Activated CD4-positive, alpha-beta T cell treated with anti-CD3 and anti-CD28 coated beads, Interleukin-2, amount 50 U/mL, for 4 hours (primary cell): ENCODE data around the gene METTL1.
A peak's percentile ranks its signal among the peaks of the same experiment; 100 is the strongest.
"Not testable (repeated sequence)": the region's sequence is repeated elsewhere in the genome, so short reads cannot be mapped to it uniquely, and the experiment has no call there.

ENCODE experiments used
- DNase-seq, 2 experiments: peaks; one replicate each; pipeline ENCODE4 v3.0.0-alpha.2; 2020

Gene METTL1

DNA sequence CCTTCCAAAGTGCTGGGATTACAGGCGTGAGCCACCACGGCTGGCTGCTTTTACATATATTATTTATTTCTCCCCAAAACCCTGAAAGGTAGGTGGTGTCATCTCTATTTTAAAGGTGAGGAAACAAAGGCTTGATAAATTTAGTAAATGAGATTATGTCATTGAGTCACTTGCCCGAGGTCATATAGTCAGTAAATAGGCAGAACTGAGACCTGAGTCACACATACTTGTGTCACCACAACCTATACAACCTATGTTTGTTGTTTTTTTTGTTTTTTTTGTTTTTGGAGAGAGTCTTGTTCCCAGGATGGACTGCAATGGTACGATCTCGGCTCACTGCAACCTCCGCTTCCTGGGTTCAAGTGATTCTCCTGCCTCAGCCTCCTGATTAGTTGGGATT lies 23.4 kb upstream of the METTL1 start:
- no peak for DNase-seq

DNA sequence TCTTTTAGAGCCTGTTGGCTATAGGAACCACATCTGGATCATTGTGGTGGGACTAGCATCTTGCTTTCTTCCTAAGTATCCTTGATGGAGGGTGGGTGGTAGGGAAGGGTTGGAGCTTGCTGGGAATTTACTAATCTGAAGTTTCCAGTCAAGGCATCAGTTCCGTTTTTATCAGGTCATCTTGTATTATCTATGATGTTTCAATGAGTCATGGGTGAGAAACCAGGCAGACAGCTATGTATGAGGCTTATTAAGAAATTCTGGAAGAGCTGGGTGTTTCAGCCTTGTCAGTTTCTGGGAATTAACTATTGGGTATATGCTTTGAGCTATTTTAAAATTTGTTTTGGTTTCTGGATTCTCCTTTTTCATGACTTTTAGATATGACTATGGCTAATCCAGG lies 22.0 kb upstream of the METTL1 start:
- DNase-seq = no peak

DNA sequence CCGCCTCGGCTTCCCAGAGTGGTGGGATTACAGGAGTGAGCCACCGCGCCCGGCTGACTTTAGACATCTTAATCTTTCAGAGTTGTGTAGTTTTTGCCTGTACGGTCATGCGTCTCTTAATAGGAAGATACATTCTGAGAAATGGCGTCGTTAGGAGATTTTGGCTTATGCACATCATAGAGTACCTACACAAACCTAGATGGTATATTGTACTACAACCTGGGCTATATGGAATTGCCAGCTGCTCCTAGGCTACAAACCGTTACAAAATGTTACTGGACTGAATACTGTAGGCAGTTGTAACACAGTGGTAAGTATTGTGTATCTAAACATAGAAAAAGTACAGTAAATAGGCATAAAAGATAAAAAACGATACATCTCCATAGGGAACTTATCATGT lies 12.0 kb upstream of the METTL1 start:
- no peak for DNase-seq

DNA sequence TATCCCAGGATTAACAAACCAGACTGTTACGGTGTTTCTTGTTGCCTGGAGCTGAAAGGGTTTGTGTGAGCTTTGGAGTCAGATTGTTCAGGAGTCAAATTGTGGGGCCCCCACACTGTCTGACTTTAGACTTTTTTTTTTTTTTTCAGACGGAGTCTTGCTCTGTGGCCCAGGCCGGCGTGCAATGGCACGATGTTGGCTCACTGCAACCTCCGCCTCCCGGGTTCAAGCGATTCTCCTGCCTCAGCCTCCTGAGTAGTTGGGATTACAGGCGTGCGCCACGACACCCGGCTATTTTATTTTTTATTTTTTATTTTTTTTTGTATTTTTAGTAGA lies 11.5 kb upstream of the METTL1 start:
- no peak for DNase-seq

DNA sequence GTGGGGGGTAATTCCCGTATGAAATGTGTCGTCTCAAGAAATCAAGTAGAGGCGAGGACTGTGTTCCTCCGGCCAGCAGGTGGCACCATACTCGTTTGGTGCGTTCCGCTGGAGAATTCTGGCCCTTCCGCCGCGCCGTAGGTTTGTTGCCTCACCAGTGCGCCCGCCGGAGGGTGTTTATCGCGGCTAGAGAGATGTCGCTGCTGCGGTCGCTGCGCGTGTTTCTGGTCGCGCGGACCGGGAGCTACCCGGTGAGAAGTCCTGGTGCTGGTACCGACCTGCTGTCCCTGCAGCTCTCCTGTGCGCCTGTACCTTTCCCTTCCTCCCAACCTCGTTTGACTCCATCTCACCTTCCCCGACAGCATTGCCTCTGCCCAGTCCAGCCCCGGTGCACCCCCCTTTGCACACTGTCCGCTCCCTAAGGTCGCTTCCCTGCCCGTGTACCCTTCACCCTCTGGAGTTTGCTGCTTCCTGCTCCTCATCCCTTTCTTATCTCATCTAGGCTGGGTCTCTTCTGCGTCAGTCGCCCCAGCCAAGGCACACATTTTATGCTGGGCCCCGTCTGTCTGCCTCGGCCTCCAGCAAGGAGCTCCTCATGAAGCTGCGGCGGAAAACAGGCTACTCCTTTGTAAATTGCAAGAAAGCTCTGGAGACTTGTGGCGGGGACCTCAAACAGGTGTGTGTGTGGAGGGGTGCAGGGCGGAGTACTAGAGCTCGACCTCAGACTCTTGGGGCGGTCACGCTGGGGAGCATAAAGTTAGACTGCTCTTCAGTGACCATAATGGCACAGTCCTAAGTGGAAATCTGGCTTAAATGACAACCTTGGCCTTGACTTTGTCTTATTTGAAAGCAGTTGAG lies 10.9 kb upstream of the METTL1 start, which contains the start of gene TSFM:
TSS of gene TSFM (plus strand) at position 180 of the 858 bp plus-strand sequence. CDS start at position 195, 15 bp downstream.
- DNase-seq = peak; percentile 97 to 98

DNA sequence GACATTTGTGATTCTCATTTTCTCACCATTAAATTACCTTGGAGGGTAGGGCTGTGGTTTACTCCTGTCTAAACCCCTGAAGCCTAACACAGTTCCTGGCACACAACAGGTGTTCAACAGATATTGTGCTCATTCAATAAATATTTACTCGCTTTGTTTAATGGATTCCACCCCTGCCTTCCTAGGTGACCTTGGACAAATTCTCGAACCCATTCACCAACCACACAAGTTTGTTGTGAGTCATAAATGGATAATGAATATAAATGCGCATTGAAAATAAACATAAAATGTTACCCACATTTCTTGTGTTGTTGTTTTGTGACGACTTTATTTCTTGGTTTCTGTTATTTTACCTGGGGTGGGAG lies 10.3 kb upstream of the METTL1 start:
- DNase-seq = no peak

DNA sequence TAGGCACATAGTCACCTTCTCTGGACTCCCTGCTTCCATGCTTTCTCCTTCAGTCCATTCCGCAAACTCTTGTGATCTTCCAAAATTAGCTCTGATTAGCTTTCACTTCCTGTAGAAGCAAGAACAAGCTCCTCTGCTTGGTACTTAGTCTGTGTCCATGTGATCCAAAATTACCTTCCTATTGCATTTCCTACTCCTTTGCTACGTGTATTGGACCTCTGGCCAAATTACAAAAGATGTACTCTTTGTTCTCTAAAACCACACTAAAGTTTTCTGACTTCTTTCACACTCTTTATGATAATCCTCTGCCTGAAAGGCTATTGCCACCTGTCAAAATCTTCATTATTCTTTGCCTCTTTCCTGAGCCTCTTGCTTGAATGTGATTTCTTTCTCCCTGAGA lies 9.9 kb upstream of the METTL1 start:
- no peak for DNase-seq

DNA sequence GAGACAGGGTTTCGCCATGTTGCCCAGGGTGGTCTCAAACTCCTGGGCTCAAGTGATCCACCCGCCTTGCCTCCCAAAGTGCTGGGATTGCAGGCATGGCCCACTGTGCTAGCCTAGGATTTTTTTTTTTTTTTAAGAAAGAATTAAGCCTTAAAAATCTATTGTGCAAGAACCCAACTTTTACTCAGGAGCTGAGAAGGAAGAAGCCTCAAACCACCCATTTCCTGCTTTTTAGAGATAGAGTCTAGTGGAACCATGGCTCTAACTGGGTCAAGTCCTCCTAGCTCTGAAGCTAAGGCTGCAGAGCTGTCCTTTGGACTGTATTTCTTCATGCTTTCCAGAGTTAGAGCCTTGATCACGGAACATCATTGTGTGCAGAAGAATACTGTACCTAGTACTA lies 9.3 kb upstream of the METTL1 start:
- DNase-seq = no peak

DNA sequence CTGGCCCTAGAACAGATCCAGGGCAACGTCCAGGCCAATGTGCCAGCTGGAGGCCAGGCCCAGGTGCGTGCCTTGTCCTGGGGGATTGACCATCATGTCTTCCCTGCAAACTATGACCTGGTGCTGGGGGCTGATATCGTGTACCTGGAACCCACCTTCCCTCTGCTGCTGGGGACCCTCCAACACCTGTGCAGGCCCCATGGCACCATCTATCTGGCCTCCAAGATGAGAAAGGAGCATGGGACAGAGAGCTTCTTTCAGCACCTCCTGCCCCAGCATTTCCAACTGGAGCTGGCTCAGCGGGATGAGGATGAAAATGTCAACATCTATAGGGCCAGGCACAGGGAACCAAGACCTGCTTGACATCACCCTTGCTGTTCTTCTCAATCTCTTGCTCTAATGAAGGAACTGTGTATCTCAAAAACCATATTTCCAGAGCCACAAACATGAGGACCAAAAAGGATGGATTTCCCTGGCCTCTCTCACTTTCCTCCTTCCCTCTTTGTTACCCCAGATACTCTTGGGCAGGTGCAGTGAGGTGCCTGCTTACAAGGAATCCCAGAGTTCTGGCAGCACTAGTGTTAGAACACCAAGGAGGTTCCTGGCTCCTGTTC lies 8.5 kb upstream of the METTL1 start:
- no peak for DNase-seq

DNA sequence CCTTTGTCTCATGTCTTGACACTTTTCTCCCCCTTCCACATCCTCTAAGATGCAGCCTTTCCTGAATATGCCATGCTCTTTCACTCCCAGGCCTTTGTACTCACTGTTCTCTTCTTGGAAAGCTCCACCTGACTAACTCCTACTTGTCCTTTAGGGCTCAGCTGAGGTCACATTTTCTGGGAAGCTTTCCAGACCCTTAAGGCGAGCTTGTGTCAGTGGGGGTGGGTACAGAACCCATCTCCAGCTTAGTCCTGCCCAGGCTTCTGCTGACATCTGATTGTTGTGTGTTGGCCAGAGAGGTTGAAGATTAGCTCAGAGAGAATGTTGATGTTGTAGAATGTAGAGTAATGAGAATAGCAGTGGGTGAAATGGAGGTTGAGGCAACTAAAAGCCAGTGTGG lies 7.8 kb upstream of the METTL1 start:
- no peak for DNase-seq

DNA sequence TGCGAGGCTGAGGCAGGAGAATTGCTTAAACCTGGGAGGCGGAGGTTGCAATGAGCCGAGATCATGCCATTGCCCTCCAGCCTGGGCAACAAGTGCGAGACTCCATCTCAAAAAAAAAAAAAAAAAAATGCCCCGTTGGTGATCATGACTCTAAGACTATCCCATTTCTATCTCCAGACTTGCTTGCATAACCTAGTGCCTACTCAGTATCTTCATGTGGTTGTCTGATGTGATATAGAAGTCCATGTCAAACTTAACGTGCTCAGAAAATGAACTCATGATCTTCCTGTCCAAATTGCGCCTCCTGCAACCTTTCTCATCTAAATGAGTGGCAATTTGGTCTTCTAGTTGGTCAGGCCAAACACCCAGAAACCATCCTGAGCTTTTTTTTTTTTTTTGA lies 6.0 kb upstream of the METTL1 start:
- DNase-seq = no peak

DNA sequence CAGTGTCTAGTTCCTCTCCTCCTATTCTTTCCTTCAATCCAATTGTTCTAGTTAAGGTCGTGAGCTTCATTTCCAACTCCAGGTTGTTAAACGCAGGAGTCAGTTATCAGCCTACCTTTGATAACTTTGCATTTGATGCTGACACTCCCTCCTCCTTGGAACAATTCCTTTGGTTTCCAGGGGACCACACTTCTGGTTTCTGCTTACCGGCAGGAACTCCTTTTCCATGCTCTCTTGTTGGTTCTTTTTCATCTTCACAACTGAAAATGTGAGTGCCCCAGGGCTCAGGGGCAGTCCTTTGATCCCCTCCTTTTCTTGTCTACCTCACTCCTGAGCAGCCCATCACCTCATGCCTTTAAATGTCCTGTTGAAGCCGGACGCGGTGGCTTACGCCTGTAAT lies 5.5 kb upstream of the METTL1 start:
- no peak for DNase-seq

DNA sequence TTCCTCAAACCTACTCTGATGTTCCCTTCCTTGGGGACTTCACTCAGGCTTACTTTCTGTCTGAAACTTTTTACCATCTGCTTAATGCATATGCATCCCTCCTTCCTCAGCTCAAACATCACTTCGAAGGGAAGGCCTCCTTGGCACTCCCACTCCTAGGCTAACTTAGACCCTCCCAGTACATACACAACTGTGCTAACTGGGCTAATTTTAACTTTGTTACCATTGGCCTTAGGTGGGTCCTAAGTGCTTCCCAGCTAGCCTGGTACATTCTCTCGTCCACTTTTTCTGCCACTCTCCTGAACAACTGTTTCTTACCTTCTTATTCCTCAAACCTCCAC lies 4.3 kb upstream of the METTL1 start:
- no peak for DNase-seq

DNA sequence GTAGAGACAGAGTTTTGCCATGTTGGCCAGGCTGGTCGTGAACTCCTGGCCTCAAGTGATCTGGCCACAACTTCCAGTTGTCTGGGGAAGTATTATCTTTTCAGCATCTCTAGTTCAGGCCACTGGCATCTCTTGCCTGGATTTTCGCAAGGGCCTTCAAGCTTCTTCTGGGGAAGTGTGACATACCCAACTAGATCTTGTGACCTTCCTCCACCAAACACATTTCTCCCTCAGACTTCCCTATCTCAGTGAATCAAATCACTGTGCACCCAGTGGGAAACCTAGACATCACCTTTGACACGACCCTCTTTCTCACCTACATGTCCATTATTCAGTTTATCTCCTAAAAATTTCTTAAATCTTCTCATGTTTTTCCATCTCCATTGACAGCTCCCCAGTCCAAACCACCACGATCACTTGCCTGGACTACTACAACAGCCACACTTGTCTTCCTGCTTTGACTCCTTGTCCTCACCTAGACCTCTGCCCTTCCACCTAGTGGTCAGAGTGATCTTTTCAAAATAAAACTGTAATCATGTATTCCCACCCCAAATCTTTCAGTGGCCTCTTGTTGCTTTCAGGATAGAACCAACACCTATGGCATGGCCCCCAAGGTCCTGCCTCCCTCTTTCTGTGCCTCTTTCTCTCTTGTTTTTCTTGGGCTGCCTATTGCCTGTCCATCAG lies 3.8 kb upstream of the METTL1 start:
- no peak for DNase-seq

DNA sequence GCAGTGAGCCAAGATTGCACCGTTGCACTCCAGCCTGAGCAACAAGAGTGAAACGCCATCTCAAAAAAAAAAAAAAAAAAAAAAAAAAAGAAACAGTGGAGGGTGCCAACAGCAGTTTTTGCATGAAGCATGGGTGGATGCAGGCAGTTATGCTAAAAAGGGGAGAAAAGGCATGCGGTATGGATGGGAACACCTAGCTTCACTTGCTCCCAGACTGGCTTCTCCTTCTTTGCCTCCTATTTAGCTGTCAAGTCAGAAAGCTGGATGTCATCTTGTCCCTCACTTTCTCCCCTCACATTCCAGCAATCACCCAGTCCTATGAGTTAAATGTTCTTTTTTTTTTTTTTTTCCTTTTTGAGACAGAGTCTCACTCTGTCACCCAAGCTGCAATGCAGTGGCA lies 3.1 kb upstream of the METTL1 start:
- no peak for DNase-seq

DNA sequence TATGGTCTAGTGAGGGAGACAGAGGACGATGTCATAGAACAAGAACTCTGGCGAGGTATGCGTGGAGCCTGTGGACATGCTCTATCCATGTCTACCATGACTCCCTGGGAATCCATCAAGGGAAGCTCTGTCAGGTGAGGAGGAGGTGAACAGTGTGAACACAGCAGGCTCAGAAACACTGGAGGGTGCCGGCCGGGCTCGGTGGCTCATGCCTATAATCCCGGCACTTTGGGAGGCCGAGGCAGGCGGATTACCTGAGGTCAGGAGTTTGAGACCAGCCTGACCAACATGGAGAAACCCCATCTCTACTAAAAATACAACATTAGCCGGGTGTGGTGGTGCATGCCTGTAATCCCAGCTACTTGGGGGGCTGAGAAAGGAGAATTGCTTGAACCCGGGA lies 2.7 kb upstream of the METTL1 start:
- DNase-seq = not testable (repeated sequence)

DNA sequence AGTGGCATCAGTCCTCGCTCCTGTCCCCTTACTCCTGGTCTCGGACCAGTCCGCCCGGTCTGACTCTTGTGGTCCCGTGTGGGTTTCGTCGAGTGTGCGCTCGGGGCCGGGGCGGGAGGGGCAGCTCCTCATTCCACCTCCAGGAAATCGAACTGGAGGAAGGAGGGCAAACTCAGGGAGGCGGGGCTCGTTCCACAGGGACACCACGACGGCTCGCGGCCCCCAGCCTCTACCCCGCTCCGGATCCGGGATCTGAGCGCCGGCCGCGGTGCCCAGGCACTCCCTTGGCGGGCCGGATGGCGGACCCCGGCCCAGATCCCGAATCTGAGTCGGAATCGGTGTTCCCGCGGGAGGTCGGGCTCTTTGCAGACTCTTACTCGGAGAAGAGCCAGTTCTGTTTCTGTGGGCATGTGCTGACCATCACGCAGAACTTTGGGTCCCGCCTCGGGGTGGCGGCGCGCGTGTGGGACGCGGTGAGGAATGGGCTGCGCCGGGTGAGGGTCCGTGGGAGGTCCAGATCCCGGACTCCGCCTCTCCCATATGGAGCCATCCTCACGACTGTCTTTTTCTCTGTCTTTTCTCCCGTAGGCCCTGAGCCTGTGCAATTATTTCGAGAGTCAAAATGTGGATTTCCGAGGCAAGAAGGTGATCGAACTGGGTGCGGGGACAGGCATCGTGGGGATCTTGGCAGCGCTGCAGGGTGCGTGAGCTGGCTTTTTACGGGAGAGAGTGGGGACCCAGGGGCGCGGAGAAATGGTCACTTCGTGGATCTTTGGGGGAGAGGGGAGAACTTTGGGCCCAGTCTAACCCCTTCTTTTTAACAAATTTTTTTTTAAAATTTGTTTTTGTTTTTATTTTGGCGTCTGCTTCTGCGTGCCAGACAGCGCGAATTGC lies 771 bp upstream of the METTL1 start, which contains the start of gene EEF1AKMT3:
TSS of gene EEF1AKMT3 (plus strand) at position 186 of the 894 bp plus-strand sequence. CDS start at position 297, 111 bp downstream.
- DNase-seq = peak in 1 of 2 experiments; percentile 20

DNA sequence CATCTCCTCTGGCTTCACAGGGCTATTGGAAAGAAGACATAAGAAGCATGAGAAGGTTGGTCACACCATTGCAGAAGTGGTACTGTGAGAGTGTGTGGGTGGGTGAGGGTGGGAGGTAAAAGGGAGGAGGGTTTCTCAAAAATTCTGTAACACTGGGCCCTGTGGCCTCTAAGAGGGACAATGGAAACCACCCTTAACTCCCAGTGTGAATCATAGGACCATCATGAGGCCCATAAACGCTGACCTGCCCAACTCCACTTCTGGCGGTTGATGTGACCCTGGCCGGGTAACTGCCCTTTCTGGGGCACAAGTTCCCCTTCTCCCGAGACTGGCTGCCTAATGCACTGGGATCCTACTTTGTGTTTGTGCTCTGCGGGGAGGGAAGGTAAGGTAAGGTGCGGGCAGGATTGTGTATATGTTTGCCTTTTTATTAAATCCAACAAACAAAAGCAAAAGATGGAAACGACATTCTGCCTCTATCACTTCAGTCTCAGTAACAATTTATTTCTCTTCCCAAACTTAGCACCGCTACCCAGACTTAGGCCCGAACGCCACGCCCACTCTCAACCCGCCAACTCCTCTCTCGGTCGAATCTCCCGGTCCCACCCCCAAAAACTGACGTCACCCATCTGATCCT lies 551 bp downstream of the METTL1 start:
- DNase-seq = peak; percentile 91 to 92

DNA sequence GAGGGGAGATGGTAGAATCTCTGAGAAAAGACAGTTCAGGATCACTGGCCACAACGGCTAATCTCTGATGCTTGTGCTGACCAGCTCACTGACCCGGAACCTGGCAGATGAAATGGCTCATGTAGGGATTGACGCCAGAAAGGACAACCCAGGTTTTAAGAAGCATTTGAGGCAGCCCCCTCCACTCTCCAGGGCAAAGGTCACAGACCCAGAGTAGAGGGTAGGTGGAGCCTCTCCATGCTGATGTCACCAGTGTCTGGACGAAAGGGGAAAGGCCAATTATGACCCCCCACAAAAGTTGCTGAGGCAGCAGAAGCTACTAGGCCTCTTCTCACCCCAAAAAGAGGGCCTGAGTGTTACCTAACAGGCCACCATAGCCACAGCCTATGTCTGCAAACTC lies 1.2 kb downstream of the METTL1 start:
- DNase-seq = no peak

DNA sequence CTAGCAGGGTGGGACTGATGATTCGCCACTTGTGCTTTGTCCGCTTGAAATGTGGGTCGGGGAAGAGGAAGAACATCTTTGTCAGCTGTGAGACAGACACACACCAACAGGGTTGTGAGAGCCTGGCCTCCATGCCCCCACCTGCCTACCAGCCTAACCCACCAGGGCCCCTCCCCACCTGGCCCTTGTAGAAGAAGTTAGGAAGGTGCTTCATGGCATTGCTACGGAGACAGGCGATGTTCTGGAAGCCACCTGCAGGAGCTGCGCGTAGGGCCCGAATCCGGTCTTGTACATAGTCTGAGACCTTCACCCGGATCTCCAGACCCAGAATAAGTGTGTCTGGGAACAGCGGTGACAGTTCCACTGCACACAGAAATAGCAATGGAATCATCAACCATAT lies 2.3 kb downstream of the METTL1 start:
- no peak for DNase-seq

DNA sequence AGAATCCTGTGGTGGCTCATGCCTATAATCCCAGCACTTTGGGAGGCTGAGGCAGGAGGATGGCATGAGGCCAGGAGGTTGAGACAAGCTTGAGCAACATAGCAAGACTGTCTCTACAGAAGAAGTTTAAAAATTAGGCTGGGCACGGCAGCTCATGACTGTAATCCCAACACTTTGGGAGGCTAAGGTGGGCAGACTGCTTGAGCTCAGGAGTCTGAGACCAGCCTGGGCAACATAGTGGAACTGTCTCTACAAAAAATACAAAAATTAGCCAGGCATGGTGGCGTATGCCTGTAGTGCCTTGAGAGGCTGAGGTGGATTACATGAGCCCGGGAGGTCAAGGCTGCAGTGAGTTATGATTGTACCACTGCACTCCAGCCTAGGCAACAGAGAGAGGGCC lies 4.0 kb downstream of the METTL1 start:
- DNase-seq = no peak

DNA sequence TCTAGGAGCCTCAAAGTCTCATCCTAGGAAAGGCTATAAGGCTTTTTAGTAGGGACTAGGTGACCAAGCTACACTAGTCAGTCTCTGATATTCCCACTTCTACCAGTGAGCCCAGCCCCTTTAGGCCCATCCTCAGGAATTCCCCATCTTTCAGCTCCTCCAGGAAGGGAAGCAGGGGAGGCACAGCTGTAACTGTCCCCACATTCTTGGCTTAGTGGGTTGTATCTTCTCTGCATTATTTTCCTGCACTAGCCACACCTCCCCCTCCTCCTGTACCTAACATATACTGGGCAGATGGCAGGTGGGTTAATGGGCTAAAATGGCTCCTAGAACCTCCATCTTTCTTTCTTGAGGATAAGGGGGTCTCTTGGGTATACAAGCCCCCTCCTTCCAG lies 4.6 kb downstream of the METTL1 start:
- no peak for DNase-seq
